NB4 (cell line): Measurements from ENCODE around the gene ARHGAP24.

Source experiments
- DNase-seq: peaks from one replicate; pipeline ENCODE4 v3.0.0; 2010; ENCODE audit warnings: low read depth
- H3K4me3 ChIP-seq: one replicate; pipeline ENCODE4 v1.5.1; 2011; ENCODE audit warnings: mild to moderate bottlenecking, low read depth, low read length, moderate library complexity
- CTCF ChIP-seq: IDR thresholded peaks from one replicate; pipeline ENCODE4 v1.5.1; 2012; ENCODE audit warnings: low read depth, low read length
- MYC ChIP-seq: IDR thresholded peaks from 2 replicates; pipeline ENCODE4 v1.6.1; 2011; ENCODE audit warnings: low read depth, low read length
- POLR2A ChIP-seq: IDR thresholded peaks from 2 replicates; pipeline ENCODE4 v1.6.1; 2011; ENCODE audit warnings: mild to moderate bottlenecking; ENCODE audit not compliant: insufficient read length; ENCODE audit errors: extremely low read depth
- TF ChIP-seq, protein P1 (sequence below): IDR thresholded peaks from 2 replicates; pipeline ENCODE4 v1.6.1; 2011; ENCODE audit warnings: low read depth, low read length

Gene ARHGAP24

GRCh38 chr4:85489273-85489981 lies 14.5 kb downstream of the ARHGAP24 start:
- no peak overlapping the region for H3K4me3 ChIP-seq
- TF ChIP-seq CTCF (no peak), MYC (no peak)
- DNase-seq = no peak

- DNase-seq = no peak
- TF ChIP-seq MYC (no peak), CTCF (no peak), POLR2A (no peak)
- TF ChIP-seq, protein P1, sequence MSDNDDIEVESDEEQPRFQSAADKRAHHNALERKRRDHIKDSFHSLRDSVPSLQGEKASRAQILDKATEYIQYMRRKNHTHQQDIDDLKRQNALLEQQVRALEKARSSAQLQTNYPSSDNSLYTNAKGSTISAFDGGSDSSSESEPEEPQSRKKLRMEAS = no peak
- H3K4me3 ChIP-seq = no peak overlapping the region
These were observed 16.6 kb downstream of the ARHGAP24 start for GRCh38 chr4:85491527-85491926.

GRCh38 chr4:85492336-85492735 lies 17.4 kb downstream of the ARHGAP24 start:
- TF ChIP-seq POLR2A (no peak), MYC (no peak)
- TF ChIP-seq, protein P1 = no peak
- no peak for DNase-seq
- H3K4me3 ChIP-seq = no peak overlapping the region

GRCh38 chr4:85495621-85496020 lies 20.7 kb downstream of the ARHGAP24 start:
- no peak for DNase-seq
- TF ChIP-seq MYC (no peak), CTCF (no peak), POLR2A (no peak)
- TF ChIP-seq, protein P1 = no peak
- H3K4me3 ChIP-seq = no peak overlapping the region

GRCh38 chr4:85496126-85496849 lies 21.3 kb downstream of the ARHGAP24 start:
- TF ChIP-seq CTCF (no peak), MYC (no peak), POLR2A (no peak)
- TF ChIP-seq, protein P1 = no peak
- H3K4me3 ChIP-seq = no peak overlapping the region
- no peak for DNase-seq

DNA sequence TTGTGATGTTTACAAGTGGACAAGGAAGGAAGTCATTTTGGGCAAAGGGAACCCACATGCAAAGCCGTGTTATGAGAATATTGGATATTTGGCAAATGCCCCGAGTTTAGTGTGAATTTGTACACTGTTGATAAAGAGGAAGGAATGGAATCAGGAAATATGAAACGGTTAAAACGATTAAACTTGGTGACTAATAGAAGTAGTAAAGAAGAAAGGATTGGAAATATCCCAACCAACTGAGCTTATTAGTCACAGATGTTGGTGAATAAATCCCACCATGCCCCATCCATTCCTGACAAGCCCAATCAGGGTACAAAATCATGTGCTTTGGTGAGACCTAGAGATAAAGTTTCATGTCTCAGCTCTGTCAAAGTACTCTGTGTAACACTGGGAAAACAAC lies 22.0 kb downstream of the ARHGAP24 start:
- TF ChIP-seq, protein P1 = no peak
- TF ChIP-seq MYC = no peak
- TF ChIP-seq CTCF = no peak
- TF ChIP-seq POLR2A = no peak
- no peak for DNase-seq
- H3K4me3 ChIP-seq = no peak overlapping the region
